WTC11 (cell line): Measurements from ENCODE around the gene ACO1.

Experiments used
- ATF1 ChIP-seq: sonication (generic); formaldehyde crosslinking; IDR thresholded peaks from 2 replicates; pipeline ENCODE4 v1.8.1; 2023; ENCODE audit warnings: mild to moderate bottlenecking, moderate library complexity, missing genetic modification reagents
- CREB1 ChIP-seq: sonication (generic); formaldehyde crosslinking; IDR thresholded peaks from 2 replicates; pipeline ENCODE4 v1.8.0; 2023; ENCODE audit warnings: mild to moderate bottlenecking, missing genetic modification reagents
- CREM ChIP-seq: sonication (generic); formaldehyde crosslinking; IDR thresholded peaks from 2 replicates; pipeline ENCODE4 v1.8.1; 2022; ENCODE audit warnings: mild to moderate bottlenecking, missing genetic modification reagents, moderate library complexity
- NR1H2 ChIP-seq: sonication (generic); formaldehyde crosslinking; IDR thresholded peaks from 2 replicates; pipeline ENCODE4 v1.9.0; 2021; ENCODE audit warnings: mild to moderate bottlenecking, moderate library complexity, missing genetic modification reagents
- RELA ChIP-seq: sonication (generic); formaldehyde crosslinking; IDR thresholded peaks from 2 replicates; pipeline ENCODE4 v1.8.1; 2022; ENCODE audit warnings: missing genetic modification reagents, mild to moderate bottlenecking, borderline replicate concordance
- ZNF121 ChIP-seq: sonication (generic); formaldehyde crosslinking; IDR thresholded peaks from 2 replicates; pipeline ENCODE4 v1.8.0; 2023; ENCODE audit warnings: missing genetic modification reagents
- ZNF263 ChIP-seq: sonication (generic); formaldehyde crosslinking; IDR thresholded peaks from 2 replicates; pipeline ENCODE4 v1.8.1; 2022; ENCODE audit warnings: low read depth, mild to moderate bottlenecking, moderate library complexity, missing genetic modification reagents
- TF ChIP-seq, protein P1 (sequence below): sonication (generic); formaldehyde crosslinking; conservative IDR thresholded peaks from 2 replicates; pipeline ENCODE4 v1.8.1; 2022; ENCODE audit warnings: mild to moderate bottlenecking, missing genetic modification reagents
- TF ChIP-seq, protein P2 (sequence below): fragments of 200-600 bp; IDR thresholded peaks from 2 replicates; pipeline ENCODE4 v1.8.0; 2022; ENCODE audit warnings: antibody characterized with exemption
- TF ChIP-seq, protein P3 (sequence below): sonication (generic); formaldehyde crosslinking; conservative IDR thresholded peaks from 2 replicates; pipeline ENCODE4 v1.8.1; 2023; ENCODE audit warnings: mild to moderate bottlenecking, low read depth, missing genetic modification reagents, moderate library complexity

DNA sequence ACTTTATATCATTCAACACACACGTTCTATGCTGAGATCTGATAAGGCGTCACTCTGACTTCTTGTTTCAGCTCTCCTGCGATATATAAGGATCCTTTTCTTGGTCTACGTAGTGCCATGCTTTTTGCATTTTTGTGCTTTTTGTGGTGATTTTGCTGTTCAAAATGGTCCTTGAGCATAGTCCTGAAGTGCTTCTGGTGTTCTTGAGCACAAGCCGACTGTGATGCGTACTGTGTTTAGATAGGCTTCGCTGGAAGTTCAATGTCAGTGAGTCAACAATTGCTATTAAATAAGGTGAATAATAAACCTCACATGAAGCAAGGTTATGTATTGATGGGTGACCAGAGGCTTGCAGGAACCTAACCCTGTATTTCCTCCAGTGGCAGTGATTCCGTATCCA is 46.8 kb downstream of the ACO1 start:
- no peak for TF ChIP-seq ATF1 (CRISPR knock-in tag)
- TF ChIP-seq, protein P1, sequence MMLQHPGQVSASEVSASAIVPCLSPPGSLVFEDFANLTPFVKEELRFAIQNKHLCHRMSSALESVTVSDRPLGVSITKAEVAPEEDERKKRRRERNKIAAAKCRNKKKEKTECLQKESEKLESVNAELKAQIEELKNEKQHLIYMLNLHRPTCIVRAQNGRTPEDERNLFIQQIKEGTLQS = no peak
- TF ChIP-seq NR1H2 (CRISPR knock-in tag) = no peak
- TF ChIP-seq, protein P2, sequence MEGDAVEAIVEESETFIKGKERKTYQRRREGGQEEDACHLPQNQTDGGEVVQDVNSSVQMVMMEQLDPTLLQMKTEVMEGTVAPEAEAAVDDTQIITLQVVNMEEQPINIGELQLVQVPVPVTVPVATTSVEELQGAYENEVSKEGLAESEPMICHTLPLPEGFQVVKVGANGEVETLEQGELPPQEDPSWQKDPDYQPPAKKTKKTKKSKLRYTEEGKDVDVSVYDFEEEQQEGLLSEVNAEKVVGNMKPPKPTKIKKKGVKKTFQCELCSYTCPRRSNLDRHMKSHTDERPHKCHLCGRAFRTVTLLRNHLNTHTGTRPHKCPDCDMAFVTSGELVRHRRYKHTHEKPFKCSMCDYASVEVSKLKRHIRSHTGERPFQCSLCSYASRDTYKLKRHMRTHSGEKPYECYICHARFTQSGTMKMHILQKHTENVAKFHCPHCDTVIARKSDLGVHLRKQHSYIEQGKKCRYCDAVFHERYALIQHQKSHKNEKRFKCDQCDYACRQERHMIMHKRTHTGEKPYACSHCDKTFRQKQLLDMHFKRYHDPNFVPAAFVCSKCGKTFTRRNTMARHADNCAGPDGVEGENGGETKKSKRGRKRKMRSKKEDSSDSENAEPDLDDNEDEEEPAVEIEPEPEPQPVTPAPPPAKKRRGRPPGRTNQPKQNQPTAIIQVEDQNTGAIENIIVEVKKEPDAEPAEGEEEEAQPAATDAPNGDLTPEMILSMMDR = no peak
- no peak for TF ChIP-seq ZNF263 (CRISPR knock-in tag)
- TF ChIP-seq RELA (CRISPR knock-in tag) = no peak
- TF ChIP-seq ZNF121 (CRISPR knock-in tag) = no peak
- TF ChIP-seq CREB1 (CRISPR knock-in tag) = no peak
- TF ChIP-seq, protein P3, sequence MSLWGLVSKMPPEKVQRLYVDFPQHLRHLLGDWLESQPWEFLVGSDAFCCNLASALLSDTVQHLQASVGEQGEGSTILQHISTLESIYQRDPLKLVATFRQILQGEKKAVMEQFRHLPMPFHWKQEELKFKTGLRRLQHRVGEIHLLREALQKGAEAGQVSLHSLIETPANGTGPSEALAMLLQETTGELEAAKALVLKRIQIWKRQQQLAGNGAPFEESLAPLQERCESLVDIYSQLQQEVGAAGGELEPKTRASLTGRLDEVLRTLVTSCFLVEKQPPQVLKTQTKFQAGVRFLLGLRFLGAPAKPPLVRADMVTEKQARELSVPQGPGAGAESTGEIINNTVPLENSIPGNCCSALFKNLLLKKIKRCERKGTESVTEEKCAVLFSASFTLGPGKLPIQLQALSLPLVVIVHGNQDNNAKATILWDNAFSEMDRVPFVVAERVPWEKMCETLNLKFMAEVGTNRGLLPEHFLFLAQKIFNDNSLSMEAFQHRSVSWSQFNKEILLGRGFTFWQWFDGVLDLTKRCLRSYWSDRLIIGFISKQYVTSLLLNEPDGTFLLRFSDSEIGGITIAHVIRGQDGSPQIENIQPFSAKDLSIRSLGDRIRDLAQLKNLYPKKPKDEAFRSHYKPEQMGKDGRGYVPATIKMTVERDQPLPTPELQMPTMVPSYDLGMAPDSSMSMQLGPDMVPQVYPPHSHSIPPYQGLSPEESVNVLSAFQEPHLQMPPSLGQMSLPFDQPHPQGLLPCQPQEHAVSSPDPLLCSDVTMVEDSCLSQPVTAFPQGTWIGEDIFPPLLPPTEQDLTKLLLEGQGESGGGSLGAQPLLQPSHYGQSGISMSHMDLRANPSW (CRISPR knock-in tag) = no peak
- no peak for TF ChIP-seq CREM (CRISPR knock-in tag)
